ENCODE results near the gene HSPA12A.

HSPA12A gene

GRCh38 chr10:116633216-116633600 is 109.2 kb downstream of the HSPA12A start:
- no peak for FAIRE-seq
- no peak for DNase-seq (ENCODE audit: low spot score)

- FAIRE-seq (no peak), DNase-seq (ENCODE audit: low spot score) (no peak)
Observed at GRCh38 chr10:116632596-116633215, 109.7 kb downstream of the HSPA12A start.

GRCh38 chr10:116631871-116632295 is 110.5 kb downstream of the HSPA12A start:
- DNase-seq (ENCODE audit: low spot score) (no peak), FAIRE-seq (no peak)

- FAIRE-seq (no peak), DNase-seq (ENCODE audit: low spot score) (no peak)
Observed at GRCh38 chr10:116630020-116630419, 112.3 kb downstream of the HSPA12A start.

- DNase-seq (ENCODE audit: low spot score) (no peak), FAIRE-seq (no peak)
Observed at GRCh38 chr10:116629340-116629739, 113.0 kb downstream of the HSPA12A start.

GRCh38 chr10:116627386-116627933 is 114.9 kb downstream of the HSPA12A start:
- FAIRE-seq = peak; percentile 84
- DNase-seq (ENCODE audit: low spot score) = peak; percentile 67

- no peak for FAIRE-seq
Observed at GRCh38 chr10:116626815-116627214, 115.6 kb downstream of the HSPA12A start.

GRCh38 chr10:116625845-116626244 is 116.5 kb downstream of the HSPA12A start:
- FAIRE-seq = no peak

More at GRCh38 chr10:116626815-116627214, 115.6 kb downstream of the HSPA12A start:
- DNase-seq (ENCODE audit: low spot score) = no peak

GRCh38 chr10:116621934-116622655 is 120.3 kb downstream of the HSPA12A start:
- no peak for DNase-seq (ENCODE audit: low spot score)
- FAIRE-seq = no peak

More at GRCh38 chr10:116625845-116626244, 116.5 kb downstream of the HSPA12A start:
- no peak for DNase-seq (ENCODE audit: low spot score)

GRCh38 chr10:116621476-116621875 is 120.9 kb downstream of the HSPA12A start:
- peak; percentile 52 for FAIRE-seq
- DNase-seq (ENCODE audit: low spot score) = no peak
